Peyer's patch (tissue), 4 donors: Measurements from ENCODE around the gene LSM10.

Experiments used
- POLR2A ChIP-seq, 2 donors: fragments of 450-650 bp; IDR thresholded peaks; one replicate each; pipeline ENCODE4 v1.5.1; 2017; ENCODE audit warnings: antibody characterized with exemption in 2 of 2, mild to moderate bottlenecking in 2 of 2, moderate library complexity in 2 of 2
- TF ChIP-seq, protein P1 (sequence below), 6 experiments: fragments of 450-650 bp in 4 of 6; fragments of 200-600 bp in 2 of 6; sonication (generic) in 1 of 6; IDR thresholded peaks; one replicate each; pipeline ENCODE4 v1.5.1; 2017 to 2019; ENCODE audit warnings: antibody characterized with exemption in 6 of 6, mild to moderate bottlenecking in 3 of 6, moderate library complexity in 1 of 6

DNA sequence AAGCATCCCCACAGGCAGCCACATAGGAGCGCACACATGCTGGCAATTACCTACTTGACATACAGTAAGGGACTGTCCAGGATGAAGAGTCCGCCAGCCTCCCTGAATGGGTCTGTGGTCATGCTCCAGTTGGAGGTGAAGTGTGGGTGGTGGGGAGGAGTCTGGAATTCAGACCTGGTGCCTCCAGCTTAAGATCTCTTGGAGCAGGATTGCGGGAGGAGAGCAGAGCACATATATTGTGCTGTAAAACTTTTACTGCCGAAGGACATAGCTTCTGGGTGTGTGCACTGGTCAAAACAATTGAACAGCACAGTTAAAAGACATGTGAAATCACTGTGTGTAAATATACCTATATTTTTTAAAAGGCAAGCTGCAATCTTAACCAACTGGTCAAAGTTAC lies 29.9 kb downstream of the LSM10 start:
- TF ChIP-seq POLR2A (IDR thresholded peaks at IDR 0.05) = no peak
- TF ChIP-seq, protein P1, sequence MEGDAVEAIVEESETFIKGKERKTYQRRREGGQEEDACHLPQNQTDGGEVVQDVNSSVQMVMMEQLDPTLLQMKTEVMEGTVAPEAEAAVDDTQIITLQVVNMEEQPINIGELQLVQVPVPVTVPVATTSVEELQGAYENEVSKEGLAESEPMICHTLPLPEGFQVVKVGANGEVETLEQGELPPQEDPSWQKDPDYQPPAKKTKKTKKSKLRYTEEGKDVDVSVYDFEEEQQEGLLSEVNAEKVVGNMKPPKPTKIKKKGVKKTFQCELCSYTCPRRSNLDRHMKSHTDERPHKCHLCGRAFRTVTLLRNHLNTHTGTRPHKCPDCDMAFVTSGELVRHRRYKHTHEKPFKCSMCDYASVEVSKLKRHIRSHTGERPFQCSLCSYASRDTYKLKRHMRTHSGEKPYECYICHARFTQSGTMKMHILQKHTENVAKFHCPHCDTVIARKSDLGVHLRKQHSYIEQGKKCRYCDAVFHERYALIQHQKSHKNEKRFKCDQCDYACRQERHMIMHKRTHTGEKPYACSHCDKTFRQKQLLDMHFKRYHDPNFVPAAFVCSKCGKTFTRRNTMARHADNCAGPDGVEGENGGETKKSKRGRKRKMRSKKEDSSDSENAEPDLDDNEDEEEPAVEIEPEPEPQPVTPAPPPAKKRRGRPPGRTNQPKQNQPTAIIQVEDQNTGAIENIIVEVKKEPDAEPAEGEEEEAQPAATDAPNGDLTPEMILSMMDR (IDR thresholded peaks at IDR 0.05) = no peak
